Uterus (tissue), 4 donors: ENCODE results near the gene SMIM20. TPM values are rescaled to one million over a fixed set of nuclear protein-coding genes. Genes with fewer than 3 reads are reported as not detected.

Experiments used
- DNase-seq, 2 donors: peaks; one replicate each; pipeline ENCODE4 v3.0.0-alpha.2; 2019 to 2020
- H3K27ac ChIP-seq, 2 donors: fragments of 200-600 bp; sonication (generic); 1 replicate in 1 of 2; 2 replicates in 1 of 2; pipeline ENCODE4 v1.5.1; 2016 to 2018
- H3K27me3 ChIP-seq, 2 donors: fragments of 200-600 bp; sonication (generic); one replicate each; pipeline ENCODE4 v1.5.1; 2018 to 2019; ENCODE audit warnings: control low read depth in 1 of 2
- H3K36me3 ChIP-seq, 2 donors: fragments of 200-600 bp; sonication (generic); one replicate each; pipeline ENCODE4 v1.5.1; 2019; ENCODE audit warnings: control low read depth in 1 of 2
- H3K4me1 ChIP-seq, 2 donors: fragments of 200-600 bp; sonication (generic); one replicate each; pipeline ENCODE4 v1.5.1; 2018 to 2019; ENCODE audit warnings: control low read depth in 1 of 2
- H3K4me3 ChIP-seq, 2 donors: fragments of 200-600 bp; sonication (generic); 1 replicate in 1 of 2; 2 replicates in 1 of 2; pipeline ENCODE4 v1.5.1; 2018 to 2019; ENCODE audit warnings: mild to moderate bottlenecking in 1 of 2
- H3K9me3 ChIP-seq, 2 donors: fragments of 200-600 bp; sonication (generic); one replicate each; pipeline ENCODE4 v1.5.1; 2019; ENCODE audit warnings: control low read depth in 1 of 2
- CTCF ChIP-seq, 4 experiments: fragments of 200-600 bp in 2 of 4; fragments of 450-650 bp in 2 of 4; sonication (generic) in 2 of 4; IDR thresholded peaks; one replicate each; pipeline ENCODE4 v1.5.1; 2016 to 2019; ENCODE audit warnings: antibody characterized with exemption in 4 of 4, mild to moderate bottlenecking in 2 of 4, moderate library complexity in 1 of 4
- POLR2A ChIP-seq, 2 donors: fragments of 450-650 bp; IDR thresholded peaks; one replicate each; pipeline ENCODE4 v1.6.1; 2016; ENCODE audit warnings: antibody characterized with exemption in 2 of 2, mild to moderate bottlenecking in 1 of 2, moderate library complexity in 1 of 2
- intact Hi-C: fragments of 100-400 bp; cut with DNase I; formaldehyde crosslinking; loops from one replicate; pipeline ENCODE4 v1.15.1; 2023; ENCODE audit warnings: low total_unique reads
- total RNA-seq, 4 donors: library from RNA; depleted of rRNA in 3 of 4; stranded (reverse); fragments of >200 nt in 3 of 4; gene quantifications; one replicate each; pipeline versions ENCODE4 v1.1.0 to v1.2.4, GENCODE V29; 2014 to 2023
- donor health status: DM: yes; HTN: yes; CAD: no.

Gene SMIM20
- total RNA-seq, 4 donors from 2014 or later: 22.7 to 208 (median 32.4) TPM

DNA sequence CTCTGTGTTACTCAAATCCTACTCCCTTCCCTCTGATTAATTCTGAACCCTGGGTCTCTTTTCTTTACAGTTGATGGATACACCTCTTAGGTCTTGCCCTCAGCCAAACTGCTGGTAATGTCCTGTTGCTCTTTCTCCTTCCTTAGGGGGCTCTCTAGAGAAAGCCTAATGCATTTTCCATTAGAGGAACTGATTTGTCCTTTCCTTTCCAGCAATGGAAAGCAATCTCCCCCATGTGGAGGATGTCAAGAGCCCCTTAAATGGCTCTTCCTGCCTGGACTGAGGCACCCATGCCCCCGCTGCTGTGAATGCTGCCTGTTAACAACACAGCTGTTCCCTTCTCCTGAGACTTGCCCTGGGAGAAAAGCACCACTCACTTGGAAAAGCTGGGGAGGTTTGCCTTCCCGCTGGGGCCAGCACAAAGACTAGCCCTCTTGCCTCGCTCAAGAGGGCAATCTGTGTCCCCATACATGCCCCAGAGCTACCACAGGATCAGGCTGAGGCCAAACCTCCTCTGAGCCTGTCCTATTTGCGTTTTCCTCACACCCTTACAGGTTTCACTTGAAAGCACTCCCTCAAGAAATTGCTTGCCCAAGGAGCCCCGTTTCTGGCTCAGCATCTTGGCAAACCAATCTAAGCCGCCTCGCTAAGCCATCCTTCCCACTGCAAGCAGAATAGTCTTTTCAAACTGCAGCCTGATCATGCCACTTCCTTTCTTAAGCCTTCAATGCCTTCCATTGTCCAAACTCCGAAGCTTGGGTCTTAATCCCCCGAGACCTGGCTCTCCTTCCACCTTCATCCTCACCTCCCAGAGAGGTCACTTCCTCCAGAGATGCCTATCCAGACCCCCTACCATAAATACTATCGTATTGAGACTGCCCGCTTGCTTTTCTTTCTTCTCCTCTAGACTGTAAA, 23.2 kb upstream of the SMIM20 start:
- TF ChIP-seq POLR2A (IDR thresholded peaks at IDR 0.05) (no peak), CTCF (IDR thresholded peaks at IDR 0.05) (no peak)
- no peaks in the 10 kb centered on the region for H3K36me3 ChIP-seq
- H3K4me3 ChIP-seq: no peak overlapping the region
- no peaks in the 10 kb centered on the region for H3K4me1 ChIP-seq
- H3K27me3 ChIP-seq: no peaks in the 10 kb centered on the region
- H3K27ac ChIP-seq: no peak overlapping the region
- DNase-seq: no peak
- intact Hi-C loops: no loop called here
- no peaks in the 10 kb centered on the region for H3K9me3 ChIP-seq

GRCh38 chr4:25892796-25893195, 21.2 kb upstream of the SMIM20 start:
- no peak for DNase-seq
- intact Hi-C loops: no loop called here
- Histone ChIP-seq H3K27me3 (no peaks in the 10 kb centered on the region), H3K27ac (no peak overlapping the region), H3K9me3 (no peaks in the 10 kb centered on the region), H3K36me3 (no peaks in the 10 kb centered on the region), H3K4me3 (no peak overlapping the region), H3K4me1 (no peaks in the 10 kb centered on the region)
- TF ChIP-seq POLR2A (IDR thresholded peaks at IDR 0.05) (no peak), CTCF (IDR thresholded peaks at IDR 0.05) (no peak)

DNA sequence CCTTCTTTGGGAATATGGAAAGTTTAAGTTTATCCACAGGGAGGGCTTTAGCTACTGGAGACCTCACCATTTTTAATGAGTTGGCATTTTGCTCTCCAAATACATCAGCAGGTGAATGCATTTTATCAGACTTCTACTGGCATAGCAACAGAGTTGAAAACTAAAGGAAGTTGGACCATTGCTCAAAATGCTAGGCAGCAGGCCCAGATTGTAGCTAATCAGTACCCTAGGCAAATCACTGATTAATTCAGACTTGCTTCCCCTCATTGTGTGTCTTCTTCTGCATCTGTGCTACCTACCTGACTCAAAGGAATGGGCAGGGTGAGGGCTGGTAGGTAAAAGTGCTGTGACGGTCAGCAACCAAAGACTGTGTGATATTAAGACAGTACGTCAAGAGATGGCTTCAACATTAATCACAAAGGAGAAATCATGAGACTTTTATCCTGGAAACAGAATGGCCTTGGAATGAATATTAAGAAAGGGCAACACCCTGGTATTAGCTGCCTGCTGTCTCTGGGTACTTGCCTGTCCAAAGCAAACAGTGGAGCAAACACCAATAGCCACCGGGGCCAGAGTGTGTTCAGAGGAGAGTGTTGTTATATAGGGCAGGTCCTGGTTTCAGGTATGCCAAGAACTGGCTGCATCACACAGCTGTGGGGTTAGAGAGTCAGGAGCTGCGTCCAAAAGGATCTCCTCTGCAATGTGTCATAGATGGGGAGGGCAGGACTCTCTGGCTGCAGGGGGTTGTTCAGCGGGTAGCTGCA, 17.1 kb upstream of the SMIM20 start:
- Histone ChIP-seq H3K4me1 (no peaks in the 10 kb centered on the region), H3K27me3 (no peaks in the 10 kb centered on the region), H3K36me3 (no peaks in the 10 kb centered on the region), H3K4me3 (no peak overlapping the region), H3K9me3 (no peaks in the 10 kb centered on the region), H3K27ac (no peak overlapping the region)
- no peak for DNase-seq
- intact Hi-C loops: no loop called here
- TF ChIP-seq CTCF (IDR thresholded peaks at IDR 0.05) (no peak), POLR2A (IDR thresholded peaks at IDR 0.05) (no peak)

- no peak overlapping the region for H3K4me3 ChIP-seq
- H3K4me1 ChIP-seq: no peaks in the 10 kb centered on the region
- H3K36me3 ChIP-seq: no peaks in the 10 kb centered on the region
- no peak for TF ChIP-seq CTCF (IDR thresholded peaks at IDR 0.05)
- no peak for TF ChIP-seq POLR2A (IDR thresholded peaks at IDR 0.05)
- intact Hi-C loops: no loop called here
- H3K27me3 ChIP-seq: no peaks in the 10 kb centered on the region
- no peak overlapping the region for H3K27ac ChIP-seq
- no peaks in the 10 kb centered on the region for H3K9me3 ChIP-seq
- no peak for DNase-seq
These were observed 13.7 kb upstream of the SMIM20 start for GRCh38 chr4:25900310-25900709.

GRCh38 chr4:25901030-25901430, 13.0 kb upstream of the SMIM20 start:
- Histone ChIP-seq H3K4me1 (no peaks in the 10 kb centered on the region), H3K36me3 (no peaks in the 10 kb centered on the region), H3K9me3 (no peaks in the 10 kb centered on the region), H3K27me3 (no peaks in the 10 kb centered on the region), H3K4me3 (no peak overlapping the region), H3K27ac (no peak overlapping the region)
- intact Hi-C loops: no loop called here
- no peak for TF ChIP-seq POLR2A (IDR thresholded peaks at IDR 0.05)
- no peak for DNase-seq
